Panc1 (cell line): Measurements from ENCODE around the gene SCAF8. TPM values are rescaled to one million over a fixed set of nuclear protein-coding genes. Genes with fewer than 3 reads are reported as not detected.

Experiments used
- ATAC-seq: fragments of 200-7000 bp; cut with Tn5 transposase; 2 replicates; pipeline ENCODE4 v1.9.1; 2020; ENCODE audit warnings: mild to moderate bottlenecking, moderate library complexity
- BruUV-seq: library from RNA; stranded (reverse); fragments of 400-500 nt; replicated peaks from 2 replicates; lab custom pipeline; 2021; lab: Mats Ljungman, UMichigan
- CTCF ChIA-PET: fragments of 300-600 bp; sonication (Branson Sonifier 250); formaldehyde crosslinking; loops from one replicate; lab custom pipeline; 2022; ENCODE audit warnings: antibody characterized with exemption; lab: Charles Lee
- POLR2A ChIA-PET: fragments of 300-600 bp; sonication (Branson Sonifier 250); formaldehyde crosslinking; loops from one replicate; lab custom pipeline; 2022; ENCODE audit warnings: antibody characterized with exemption; lab: Charles Lee
- DNase-seq: peaks from one replicate; pipeline ENCODE4 v3.0.0-alpha.2; 2010; ENCODE audit warnings: low read depth, low spot score
- H3K27ac ChIP-seq: 2 replicates; pipeline ENCODE4 v1.5.1; 2011; ENCODE audit warnings: mild to moderate bottlenecking, low read length, inconsistent platforms
- H3K27me3 ChIP-seq: fragments of 200-500 bp; sonication (Bioruptor generic); 2 replicates; pipeline ENCODE4 v1.6.0; 2014; ENCODE audit warnings: low read length, inconsistent platforms; ENCODE audit not compliant: control insufficient read depth, insufficient read depth
- H3K36me3 ChIP-seq: fragments of 200-500 bp; sonication (Bioruptor generic); 2 replicates; pipeline ENCODE4 v1.5.1; 2014; ENCODE audit warnings: inconsistent platforms, mild to moderate bottlenecking, low read length, moderate library complexity; ENCODE audit not compliant: control insufficient read depth, insufficient read depth
- H3K4me1 ChIP-seq: 2 replicates; pipeline ENCODE4 v1.5.1; 2011; ENCODE audit warnings: inconsistent platforms, mild to moderate bottlenecking, low read length, moderate library complexity; ENCODE audit not compliant: control insufficient read depth, insufficient read depth
- H3K4me3 ChIP-seq, 2 experiments: 2 replicates each; pipeline ENCODE4 v1.5.1; 2011 to 2012; ENCODE audit warnings: low read depth in 2 of 2, low read length in 2 of 2, mild to moderate bottlenecking in 2 of 2, inconsistent platforms in 1 of 2, moderate library complexity in 1 of 2
- H3K9me3 ChIP-seq: fragments of 200-500 bp; sonication (Bioruptor generic); 2 replicates; pipeline ENCODE4 v1.5.1; 2014; ENCODE audit warnings: low read depth, mild to moderate bottlenecking, inconsistent platforms, low read length, moderate library complexity; ENCODE audit not compliant: control insufficient read depth, insufficient read depth
- POLR2AphosphoS5 ChIP-seq: IDR thresholded peaks from 2 replicates; pipeline ENCODE4 v1.6.1; 2012; ENCODE audit warnings: mild to moderate bottlenecking, low read depth, low read length, moderate library complexity
- REST ChIP-seq, 2 experiments: IDR thresholded peaks; 2 replicates each; pipeline ENCODE4 v1.6.1; 2011 to 2012; ENCODE audit warnings: low read depth in 2 of 2, control low read depth in 1 of 2, low read length in 1 of 2, mild to moderate bottlenecking in 1 of 2, moderate library complexity in 1 of 2; ENCODE audit not compliant: insufficient read depth in 1 of 2
- SIN3A ChIP-seq: IDR thresholded peaks from 2 replicates; pipeline ENCODE4 v1.6.1; 2012; ENCODE audit warnings: low read depth, mild to moderate bottlenecking, low read length, moderate library complexity, borderline replicate concordance; ENCODE audit not compliant: insufficient read depth
- TCF7L2 ChIP-seq: IDR thresholded peaks from 2 replicates; pipeline ENCODE4 v1.6.1; 2011; ENCODE audit warnings: mild to moderate bottlenecking, low read depth, low read length, inconsistent platforms
- in situ Hi-C: cut with HindIII; loops from 2 replicates; pipeline ENCODE4 v1.10.0; 2016; ENCODE audit warnings: low sequenced_read_pairs, low pct_unique_long_range_greater_than_20kb
- intact Hi-C: fragments of 100-400 bp; cut with micrococcal nuclease; formaldehyde crosslinking; loops from one replicate; pipeline ENCODE4 v1.10.0; 2022; ENCODE audit not compliant: unreplicated experiment
- total RNA-seq: library from RNA; stranded (reverse); gene quantifications from one replicate; pipeline ENCODE4 v1.2.1, GENCODE V29; 2021; ENCODE audit not compliant: unreplicated experiment
- TF ChIP-seq, protein P1 (sequence below): fragments of 450-650 bp; IDR thresholded peaks from 2 replicates; pipeline ENCODE4 v1.5.1; 2017; ENCODE audit warnings: mild to moderate bottlenecking

The SCAF8 gene
- total RNA-seq, 1 experiment from 2014 or later: 38.9 TPM

GRCh38 chr6:154765273-154765672 lies 32.1 kb downstream of the SCAF8 start:
- H3K4me1 ChIP-seq: peaks cover 21% of the 10 kb centered on the region
- DNase-seq (no peak), ATAC-seq (no peak)
- intact Hi-C loops (no loop called here), in situ Hi-C loops (no loop called here)
- no peak overlapping the region for H3K4me3 ChIP-seq
- BruUV-seq: no TSS peak
- no peaks in the 10 kb centered on the region for H3K36me3 ChIP-seq
- H3K27ac ChIP-seq: no peak overlapping the region
- no peak for TF ChIP-seq POLR2AphosphoS5
- TF ChIP-seq, protein P1, sequence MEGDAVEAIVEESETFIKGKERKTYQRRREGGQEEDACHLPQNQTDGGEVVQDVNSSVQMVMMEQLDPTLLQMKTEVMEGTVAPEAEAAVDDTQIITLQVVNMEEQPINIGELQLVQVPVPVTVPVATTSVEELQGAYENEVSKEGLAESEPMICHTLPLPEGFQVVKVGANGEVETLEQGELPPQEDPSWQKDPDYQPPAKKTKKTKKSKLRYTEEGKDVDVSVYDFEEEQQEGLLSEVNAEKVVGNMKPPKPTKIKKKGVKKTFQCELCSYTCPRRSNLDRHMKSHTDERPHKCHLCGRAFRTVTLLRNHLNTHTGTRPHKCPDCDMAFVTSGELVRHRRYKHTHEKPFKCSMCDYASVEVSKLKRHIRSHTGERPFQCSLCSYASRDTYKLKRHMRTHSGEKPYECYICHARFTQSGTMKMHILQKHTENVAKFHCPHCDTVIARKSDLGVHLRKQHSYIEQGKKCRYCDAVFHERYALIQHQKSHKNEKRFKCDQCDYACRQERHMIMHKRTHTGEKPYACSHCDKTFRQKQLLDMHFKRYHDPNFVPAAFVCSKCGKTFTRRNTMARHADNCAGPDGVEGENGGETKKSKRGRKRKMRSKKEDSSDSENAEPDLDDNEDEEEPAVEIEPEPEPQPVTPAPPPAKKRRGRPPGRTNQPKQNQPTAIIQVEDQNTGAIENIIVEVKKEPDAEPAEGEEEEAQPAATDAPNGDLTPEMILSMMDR: no peak
- TF ChIP-seq SIN3A: no peak
- TF ChIP-seq REST (IDR thresholded peaks at IDR 0.05; ENCODE audit: insufficient read depth in 1 of 2, low read depth in 2 of 2, low read length in 1 of 2): no peak
- no peak for TF ChIP-seq TCF7L2
- CTCF ChIA-PET: no interaction called here
- H3K9me3 ChIP-seq: no peaks in the 10 kb centered on the region
- H3K27me3 ChIP-seq: no peaks in the 10 kb centered on the region
- POLR2A ChIA-PET: no interaction called here

- no TSS peak for BruUV-seq
- Histone ChIP-seq H3K27me3 (no peaks in the 10 kb centered on the region), H3K36me3 (no peaks in the 10 kb centered on the region), H3K4me1 (peaks cover 21% of the 10 kb centered on the region), H3K4me3 (no peak overlapping the region), H3K9me3 (no peaks in the 10 kb centered on the region), H3K27ac (no peak overlapping the region)
- no peak for DNase-seq
- TF ChIP-seq POLR2AphosphoS5 (no peak), SIN3A (no peak), TCF7L2 (no peak), REST (IDR thresholded peaks at IDR 0.05; ENCODE audit: insufficient read depth in 1 of 2, low read depth in 2 of 2, low read length in 1 of 2) (no peak)
- TF ChIP-seq, protein P1: no peak
- intact Hi-C loops (no loop called here), in situ Hi-C loops (no loop called here)
- ChIA-PET POLR2A (interaction anchor here (0.6 kb wide), 1 partner anchor 9 kb away, joined by 3 read pairs; no protein-coding TSS in a partner anchor), CTCF (no interaction called here)
- no peak for ATAC-seq
Measured at GRCh38 chr6:154766288-154766687, 33.1 kb downstream of the SCAF8 start.
